Measurements from ENCODE around the gene IRF2BP1.

- TF ChIP-seq POLR2AphosphoS5 (IDR thresholded peaks at IDR 0.05; ENCODE audit: low read depth, low read length) (no peak), TAF1 (IDR thresholded peaks at IDR 0.05; ENCODE audit: borderline replicate concordance, insufficient read depth, low read length) (no peak), REST (IDR thresholded peaks at IDR 0.05; ENCODE audit: insufficient read depth in 1 of 2, low read depth in 2 of 2, low read length in 2 of 2) (no peak)
Measured at GRCh38 chr19:45908956-45909355, 23.0 kb upstream of the IRF2BP1 start.
